DMS153 treated with DMSO at 0.1 percent for 48 hours (cell line): ENCODE measurements around the gene UNC5B.

Source experiments
- DNase-seq: peaks from one replicate; lab custom pipeline; 2025; ENCODE audit not compliant: unreplicated experiment; lab: John Stamatoyannopoulos, UW

The UNC5B gene

GRCh38 chr10:71239131-71239915, 27.0 kb downstream of the UNC5B start:
- no peak for DNase-seq

DNA sequence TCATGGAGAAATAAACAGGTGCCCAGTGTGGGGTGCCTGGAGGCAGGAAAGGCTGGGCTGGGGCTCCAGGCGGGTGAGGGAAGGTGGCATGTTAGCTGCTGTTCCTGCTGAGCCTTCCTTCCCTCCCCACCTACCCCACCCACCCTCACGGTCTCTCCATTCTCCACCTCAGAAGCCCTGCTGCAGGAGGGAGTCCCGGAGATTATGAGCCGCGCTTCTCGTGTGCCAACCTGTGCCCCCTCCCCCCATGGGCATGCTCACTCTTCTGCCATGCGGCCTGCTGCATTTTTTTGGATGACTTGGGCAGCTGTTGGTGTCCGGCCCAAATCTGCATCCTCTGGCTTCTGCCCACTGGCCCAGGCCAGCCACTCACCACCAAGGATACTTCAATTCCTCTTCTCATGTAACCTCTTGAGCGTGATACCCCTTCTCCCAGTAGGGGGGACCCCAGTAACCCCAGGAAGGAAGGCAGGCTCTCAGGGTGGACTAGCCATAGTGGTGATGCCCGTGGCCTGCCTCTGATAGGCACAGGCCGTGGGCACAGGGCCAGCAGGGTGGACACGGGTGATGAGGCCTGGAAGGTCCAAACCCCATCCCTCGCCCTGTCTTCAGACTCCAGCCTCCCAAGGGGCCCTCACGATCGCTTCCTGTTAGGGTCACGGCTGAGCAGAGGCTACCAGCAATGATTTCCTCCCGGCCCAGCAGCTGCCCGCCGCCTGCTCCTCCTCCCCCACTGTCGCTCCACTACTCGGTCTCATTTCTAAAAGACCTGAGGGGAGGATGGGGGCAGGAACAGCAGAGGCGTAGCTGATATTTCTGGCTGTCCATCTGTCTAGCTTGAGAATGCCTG, 27.8 kb downstream of the UNC5B start:
- no peak for DNase-seq

DNA sequence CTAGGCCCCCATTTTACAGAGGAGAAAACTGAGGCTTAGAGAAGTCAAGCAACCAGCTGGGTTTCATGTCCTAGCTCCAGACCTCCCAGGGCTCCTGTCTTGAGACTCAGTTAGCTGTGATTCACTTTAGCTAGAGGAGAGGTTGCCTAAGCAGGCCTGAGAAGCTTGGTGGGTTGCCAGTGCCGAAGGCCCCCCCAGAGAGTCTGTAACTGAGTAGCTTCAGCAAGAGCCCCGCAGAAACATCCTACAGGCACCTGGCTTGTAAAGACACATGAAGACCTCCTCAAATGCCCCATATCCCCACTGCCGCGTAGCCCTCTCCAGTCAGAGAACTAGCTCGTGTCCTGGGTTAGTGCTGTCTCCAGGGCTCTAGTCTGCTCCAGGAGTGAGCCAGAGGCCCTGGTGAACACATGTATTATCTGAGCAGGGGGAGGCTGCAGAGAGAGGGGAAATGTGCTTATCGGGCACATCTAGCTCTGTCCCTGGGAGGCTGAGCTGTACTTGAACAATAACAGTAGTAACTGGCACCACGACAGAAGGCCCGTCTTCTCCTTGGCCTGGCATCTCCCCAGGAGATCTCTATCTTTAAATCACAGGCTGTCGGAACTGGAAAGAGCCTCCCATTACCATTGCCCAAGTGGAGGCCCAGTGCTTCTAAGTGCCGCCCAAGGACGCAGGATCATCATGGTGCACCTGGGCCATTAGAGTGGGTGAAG, 28.9 kb downstream of the UNC5B start:
- DNase-seq: no peak

DNA sequence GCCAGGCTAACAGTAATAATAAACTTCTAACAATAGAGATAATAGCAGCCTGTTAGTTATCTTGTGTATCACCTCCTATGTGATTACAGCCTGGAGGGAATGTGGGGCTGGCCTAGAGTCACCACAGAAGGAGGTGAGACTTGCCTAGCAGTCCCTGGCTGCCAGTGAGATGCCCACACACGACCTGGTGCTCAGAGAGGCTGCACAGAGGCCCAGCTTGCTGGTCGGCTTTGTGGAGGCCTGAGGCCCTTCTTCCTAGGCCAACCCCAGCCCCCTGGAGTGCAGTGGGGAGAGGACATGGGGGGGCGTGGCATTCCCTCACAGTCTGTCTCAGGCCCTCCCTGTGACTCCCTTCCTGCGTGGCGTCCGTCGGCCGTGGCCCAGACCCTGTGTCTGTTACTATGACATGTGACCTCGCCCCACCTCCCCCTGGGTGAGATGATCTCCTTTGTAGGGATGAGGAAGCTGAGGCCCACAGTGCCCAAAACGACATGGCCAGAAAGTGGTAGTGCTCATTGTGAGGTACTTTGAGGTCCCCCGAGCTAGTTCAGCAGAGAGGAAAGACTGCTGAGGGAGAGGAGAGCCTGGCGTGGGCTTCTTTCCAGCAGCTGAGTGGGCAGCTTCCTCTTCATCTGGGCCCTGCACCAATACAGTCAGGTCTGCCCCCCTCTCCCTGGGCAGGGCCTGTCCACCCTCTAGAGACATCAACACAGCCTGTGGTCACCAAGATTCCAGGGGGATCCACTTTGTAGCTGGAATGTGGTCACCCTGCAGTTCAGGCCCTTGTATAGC, 29.7 kb downstream of the UNC5B start:
- DNase-seq: no peak

- DNase-seq: no peak
Observed at GRCh38 chr10:71242622-71243009, 30.2 kb downstream of the UNC5B start.

DNA sequence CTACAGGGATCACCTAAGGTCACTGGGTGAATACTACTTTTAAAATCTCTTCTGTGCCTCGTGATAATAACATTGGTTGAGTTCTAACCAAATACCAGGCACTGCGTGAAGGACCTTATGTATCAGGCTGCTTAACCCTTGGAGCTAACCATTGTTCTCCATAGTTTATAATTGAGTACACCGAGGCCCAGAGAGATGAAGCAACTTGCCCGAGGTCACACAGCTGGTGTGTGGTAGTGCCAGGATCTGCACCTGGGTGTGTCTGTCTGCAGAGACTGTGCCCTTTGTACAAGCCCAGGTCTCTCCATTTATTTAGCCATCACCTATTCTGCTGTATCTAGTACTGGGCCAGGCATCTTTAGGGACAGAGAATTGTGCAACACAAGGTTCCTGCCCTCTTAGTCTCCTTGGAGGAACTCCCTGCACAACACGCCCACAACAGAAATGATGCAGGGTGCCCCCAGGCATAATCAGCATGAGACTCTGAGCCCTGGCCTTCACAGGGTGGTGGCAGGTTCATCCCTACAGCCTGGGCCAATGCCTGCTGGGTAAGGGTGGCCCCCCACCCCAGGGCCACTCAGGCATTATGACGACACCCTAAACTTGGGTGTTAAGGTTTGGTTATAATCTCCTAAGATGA, 31.5 kb downstream of the UNC5B start:
- DNase-seq: no peak

DNA sequence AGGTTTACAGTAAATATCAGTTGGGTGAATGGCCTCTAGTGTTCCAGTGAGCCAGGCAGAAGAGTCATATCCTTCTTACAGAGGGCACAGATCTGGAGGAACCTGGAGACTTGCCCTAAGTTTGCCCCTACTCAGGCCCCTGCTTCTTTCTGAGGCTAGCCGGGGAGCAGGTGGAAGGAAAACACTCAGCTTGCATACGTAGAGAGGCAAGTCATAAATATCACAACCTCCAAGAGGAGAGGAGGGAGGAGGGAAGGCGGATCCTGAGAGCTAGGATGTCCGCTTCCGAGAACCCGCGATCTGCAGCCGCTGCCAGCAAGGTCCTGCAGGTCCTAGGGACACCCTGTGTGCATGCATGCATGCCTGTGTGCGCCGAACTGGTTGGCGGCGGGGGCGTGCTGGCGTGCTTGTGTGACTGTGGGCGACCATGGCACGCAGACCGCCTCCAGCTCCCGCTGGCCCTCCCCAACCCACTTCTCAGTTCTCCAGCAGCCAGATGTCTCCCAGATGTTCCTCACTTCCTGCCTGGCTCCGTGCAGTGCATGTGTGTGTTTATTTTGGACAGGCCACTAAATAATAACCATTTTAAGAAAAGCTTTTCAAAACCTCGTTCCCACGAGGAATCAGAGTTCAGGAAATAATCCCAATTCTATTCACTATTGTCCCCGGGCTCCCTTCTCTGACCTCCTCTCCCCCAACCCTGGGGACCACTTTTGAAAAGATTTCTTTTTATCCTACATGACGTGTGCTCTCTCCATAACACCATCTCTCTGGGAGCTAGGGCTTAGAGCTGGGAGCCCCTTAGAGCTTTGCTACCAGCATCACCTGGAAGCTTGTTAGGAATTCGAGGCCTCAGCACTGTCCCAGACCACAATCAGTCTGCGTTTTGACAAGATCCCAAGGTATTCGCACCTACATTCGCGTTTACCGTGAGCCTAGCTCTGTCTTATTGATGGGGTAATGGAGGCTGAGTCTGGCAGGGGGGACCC, 32.4 kb downstream of the UNC5B start:
- no peak for DNase-seq

DNA sequence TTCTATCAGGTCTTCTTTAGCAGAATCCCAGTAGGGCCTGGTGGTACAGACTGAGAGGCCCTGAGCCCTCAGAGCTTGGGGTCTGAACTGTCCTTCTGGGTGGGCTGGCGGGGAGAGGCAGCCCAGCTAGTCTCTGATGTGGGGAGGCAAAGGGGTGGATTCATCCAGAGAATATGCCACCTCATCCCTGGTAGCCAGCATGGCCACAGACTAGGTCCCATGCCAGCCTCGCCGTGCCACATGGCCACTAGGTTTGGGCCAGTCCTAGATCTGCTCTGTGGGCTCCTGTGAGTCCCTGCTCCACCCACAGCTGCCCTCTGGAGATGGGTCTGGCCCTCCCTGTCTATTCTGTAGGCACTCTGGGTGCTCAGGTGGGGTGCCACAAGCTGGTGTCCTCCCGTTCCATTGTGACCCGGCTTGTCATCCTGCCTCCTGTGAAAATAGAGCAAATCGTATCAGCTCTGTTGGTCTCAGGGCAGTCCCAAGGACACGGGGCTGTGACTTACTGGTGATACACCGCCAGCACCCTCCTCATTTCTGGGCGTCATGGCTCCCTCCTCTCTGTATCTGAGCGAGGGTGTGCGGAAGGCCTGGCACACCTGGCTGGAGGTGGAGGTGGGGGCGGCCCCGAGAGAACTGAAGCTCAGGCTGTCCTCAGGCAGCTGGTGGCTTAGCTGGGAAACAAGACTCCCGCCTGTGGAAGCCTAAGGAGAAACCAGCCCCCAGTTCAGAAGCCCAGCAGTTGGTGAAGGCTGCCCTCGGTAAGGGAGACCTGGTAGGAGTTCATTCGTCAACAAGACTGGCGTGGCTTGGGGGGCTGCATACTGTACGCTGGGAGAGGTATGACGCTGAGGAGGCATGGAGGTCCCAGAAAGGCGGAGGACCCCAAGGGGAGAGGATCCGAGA, 33.3 kb downstream of the UNC5B start:
- no peak for DNase-seq

GRCh38 chr10:71246591-71247413, 34.4 kb downstream of the UNC5B start:
- DNase-seq: no peak

DNA sequence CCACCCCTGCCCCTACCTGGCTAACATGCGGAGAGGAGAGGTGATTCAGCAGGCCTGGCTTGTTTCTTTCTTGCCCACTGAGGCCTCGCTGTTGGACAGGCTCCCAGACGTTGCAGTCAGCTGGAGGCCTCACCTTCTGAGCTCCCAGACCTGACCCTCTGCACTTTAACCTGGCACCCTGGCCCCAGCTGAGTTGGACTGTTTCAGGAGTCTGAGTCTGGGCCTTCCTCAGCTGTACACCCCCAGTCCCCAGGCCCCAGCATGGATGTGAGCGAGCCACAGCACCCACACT, 35.0 kb downstream of the UNC5B start:
- DNase-seq: no peak

DNA sequence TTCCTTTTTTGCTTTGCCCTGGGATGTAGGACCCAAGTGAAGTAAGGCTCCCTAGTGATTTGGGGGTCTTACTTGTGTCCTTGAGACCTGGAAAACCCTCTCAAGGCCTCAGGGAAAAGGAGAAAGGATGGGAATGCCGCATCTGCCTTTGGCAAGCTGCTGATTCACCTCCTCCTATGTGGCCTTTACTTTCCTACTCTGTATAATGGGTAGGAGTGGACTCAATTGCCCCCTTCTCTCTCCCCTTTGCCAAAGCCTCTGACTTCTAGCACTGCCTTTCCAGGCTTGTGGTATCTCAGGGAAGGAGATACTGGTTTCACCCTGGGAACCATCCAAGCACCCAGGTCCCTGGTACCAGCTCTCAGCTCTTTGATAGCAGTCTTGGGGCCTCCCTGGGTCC, 35.4 kb downstream of the UNC5B start:
- no peak for DNase-seq

- no peak for DNase-seq
Observed at GRCh38 chr10:71248210-71248609, 35.8 kb downstream of the UNC5B start.

DNA sequence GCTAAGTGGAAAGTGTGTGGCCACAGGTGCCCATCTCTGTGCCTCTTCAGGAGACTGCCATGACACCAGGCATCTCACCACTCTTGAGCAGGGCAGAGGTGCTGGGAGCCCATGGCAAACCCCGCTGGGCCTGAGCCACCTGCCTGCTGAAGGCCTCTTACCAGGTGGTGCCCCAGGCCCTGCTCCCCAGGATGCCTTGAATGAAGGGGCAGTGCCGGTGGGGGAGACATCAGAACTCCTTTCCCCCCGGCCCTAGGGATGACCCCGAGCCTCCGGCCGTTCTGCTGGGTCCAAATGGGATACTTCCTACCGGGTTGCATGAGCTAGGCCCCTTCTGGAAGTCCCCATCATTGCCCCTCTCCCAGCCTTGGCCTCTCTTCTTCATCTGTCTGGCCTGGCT, 37.6 kb downstream of the UNC5B start:
- DNase-seq: no peak

DNA sequence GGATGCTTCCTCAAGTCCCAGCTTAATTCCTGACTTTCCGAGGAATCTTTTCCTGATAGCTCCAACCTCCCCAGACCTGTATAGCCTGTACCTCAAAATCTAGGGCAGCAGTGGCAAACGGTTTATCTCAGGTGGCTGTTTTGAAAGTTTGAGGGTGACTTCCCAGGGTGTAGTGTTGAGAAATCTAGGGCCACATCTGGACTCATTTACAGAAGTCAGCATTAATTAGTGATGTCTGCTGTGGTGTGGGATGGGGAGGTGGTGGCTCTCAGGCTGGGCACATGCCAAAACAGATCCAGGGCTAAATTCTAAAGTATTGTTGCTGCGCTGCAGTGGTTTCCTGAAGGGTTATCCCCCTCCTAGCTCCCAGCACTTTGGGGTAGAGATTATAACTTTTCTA, 38.0 kb downstream of the UNC5B start:
- DNase-seq: no peak

- no peak for DNase-seq
Observed at GRCh38 chr10:71250842-71251241, 38.5 kb downstream of the UNC5B start.

DNA sequence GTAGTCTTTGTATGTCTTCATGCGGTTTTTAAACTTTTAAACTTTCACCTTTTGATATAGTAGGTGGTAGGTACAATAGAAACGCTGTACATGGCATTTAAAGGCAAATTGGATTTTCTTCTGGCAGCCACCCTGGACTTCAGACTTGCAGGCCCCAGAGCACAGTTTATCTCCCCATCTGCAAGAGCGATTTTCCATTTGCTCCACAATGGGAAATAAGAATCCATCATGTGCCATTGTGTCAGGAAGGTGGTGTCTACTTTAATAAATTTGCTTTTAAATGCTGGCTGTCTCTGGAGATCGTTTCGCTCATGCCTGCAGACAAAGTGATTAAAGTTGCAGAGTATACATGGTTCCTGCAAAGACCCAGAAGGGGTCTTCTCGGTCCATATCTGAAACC, 38.9 kb downstream of the UNC5B start:
- no peak for DNase-seq

GRCh38 chr10:71252220-71252619, 39.9 kb downstream of the UNC5B start:
- no peak for DNase-seq
